IMR-90 (cell line): ENCODE measurements around the gene SSR1. TPM values are rescaled to one million over a fixed set of nuclear protein-coding genes. Genes with fewer than 3 reads are reported as not detected.

Source experiments
- ATAC-seq: fragments of 200-7000 bp; cut with Tn5 transposase; 2 replicates; pipeline ENCODE4 v1.9.1; 2020; ENCODE audit warnings: low read depth, mild to moderate bottlenecking, moderate library complexity
- BruUV-seq: library from RNA; stranded (reverse); fragments of 400-500 nt; replicated peaks from 2 replicates; lab custom pipeline; 2021; lab: Mats Ljungman, UMichigan
- CTCF ChIA-PET: fragments of 300-600 bp; formaldehyde crosslinking; extraction: SDS; loops from one replicate; lab custom pipeline; 2021; ENCODE audit warnings: antibody characterized with exemption; lab: Yijun Ruan, JAX
- POLR2A ChIA-PET: fragments of 300-600 bp; sonication (Branson Sonifier 250); formaldehyde crosslinking; loops from one replicate; lab custom pipeline; 2022; ENCODE audit warnings: antibody characterized with exemption; ENCODE audit not compliant: unreplicated experiment; lab: Charles Lee
- DNase-seq: peaks from one replicate; pipeline ENCODE4 v3.0.0; 2013
- H2AFZ ChIP-seq: replicated peaks from 2 replicates; pipeline ENCODE3; 2013; ENCODE audit warnings: low read length, mild to moderate bottlenecking; ENCODE audit not compliant: poor library complexity
- H2AK5ac ChIP-seq: 2 replicates; pipeline ENCODE4 v1.6.1; 2013; ENCODE audit warnings: low read depth, low read length, inconsistent platforms
- H2AK9ac ChIP-seq: replicated peaks from 2 replicates; pipeline ENCODE3; 2013; ENCODE audit warnings: mild to moderate bottlenecking, low read depth, low read length, moderate library complexity; ENCODE audit not compliant: poor library complexity
- H2BK120ac ChIP-seq: 2 replicates; pipeline ENCODE4 v1.6.1; 2013; ENCODE audit warnings: low read depth, low read length, inconsistent platforms
- H2BK15ac ChIP-seq: 3 replicates; pipeline ENCODE4 v1.6.1; 2013; ENCODE audit warnings: low read depth, low read length, inconsistent platforms
- H2BK20ac ChIP-seq: 2 replicates; pipeline ENCODE4 v1.6.1; 2013; ENCODE audit warnings: low read depth, mild to moderate bottlenecking, inconsistent platforms, low read length, moderate library complexity
- H2BK5ac ChIP-seq: 2 replicates; pipeline ENCODE4 v1.6.1; 2013; ENCODE audit warnings: mild to moderate bottlenecking, low read depth, low read length, inconsistent platforms; ENCODE audit not compliant: poor library complexity, severe bottlenecking
- H3K14ac ChIP-seq: replicated peaks from 2 replicates; pipeline ENCODE4 v1.6.1; 2013; ENCODE audit warnings: low read depth, low read length, inconsistent platforms
- H3K18ac ChIP-seq: 2 replicates; pipeline ENCODE4 v1.6.1; 2013; ENCODE audit warnings: low read depth, low read length, control low read depth
- H3K23ac ChIP-seq: 2 replicates; pipeline ENCODE4 v1.6.1; 2013; ENCODE audit warnings: low read depth, low read length, inconsistent platforms
- H3K27ac ChIP-seq: 2 replicates; pipeline ENCODE4 v1.5.1; 2013; ENCODE audit warnings: mild to moderate bottlenecking, control low read depth, low read length; ENCODE audit not compliant: insufficient read depth
- H3K27me3 ChIP-seq: 2 replicates; pipeline ENCODE4 v1.6.1; 2013; ENCODE audit warnings: low read length; ENCODE audit not compliant: control insufficient read depth, insufficient read depth
- H3K36me3 ChIP-seq: 2 replicates; pipeline ENCODE4 v1.6.1; 2013; ENCODE audit warnings: low read length, mixed read lengths; ENCODE audit not compliant: control insufficient read depth, insufficient read depth
- H3K4ac ChIP-seq: 2 replicates; pipeline ENCODE4 v1.6.1; 2013; ENCODE audit warnings: low read depth, low read length, inconsistent platforms
- H3K4me1 ChIP-seq: 2 replicates; pipeline ENCODE4 v1.6.1; 2013; ENCODE audit warnings: low read length, mixed read lengths; ENCODE audit not compliant: control insufficient read depth, insufficient read depth
- H3K4me2 ChIP-seq: 2 replicates; pipeline ENCODE4 v1.6.1; 2013; ENCODE audit warnings: low read depth, mild to moderate bottlenecking, control low read depth, low read length, moderate library complexity
- H3K4me3 ChIP-seq: 2 replicates; pipeline ENCODE4 v1.5.1; 2013; ENCODE audit warnings: low read depth, mild to moderate bottlenecking, control low read depth, low read length, moderate library complexity; ENCODE audit not compliant: insufficient read depth
- H3K56ac ChIP-seq: 2 replicates; pipeline ENCODE4 v1.6.1; 2013; ENCODE audit warnings: low read length, inconsistent platforms; ENCODE audit not compliant: insufficient read depth; ENCODE audit errors: extremely low read depth
- H3K79me1 ChIP-seq, 2 experiments: 2 replicates each; pipeline ENCODE4 v1.6.1; 2013; ENCODE audit warnings: low read length in 2 of 2, inconsistent platforms in 1 of 2, low read depth in 1 of 2
- H3K9ac ChIP-seq: 2 replicates; pipeline ENCODE4 v1.6.1; 2013; ENCODE audit warnings: low read depth, low read length, control low read depth
- H3K9me1 ChIP-seq: 2 replicates; pipeline ENCODE4 v1.6.1; 2013; ENCODE audit warnings: low read length, inconsistent platforms; ENCODE audit not compliant: insufficient read depth
- H3K9me3 ChIP-seq: 2 replicates; pipeline ENCODE4 v1.6.1; 2013; ENCODE audit warnings: low read length; ENCODE audit not compliant: control insufficient read depth, insufficient read depth
- H4K20me1 ChIP-seq: 2 replicates; pipeline ENCODE4 v1.6.1; 2013; ENCODE audit warnings: low read length, inconsistent platforms; ENCODE audit not compliant: insufficient read depth
- H4K5ac ChIP-seq: 2 replicates; pipeline ENCODE4 v1.6.1; 2013; ENCODE audit warnings: mild to moderate bottlenecking, low read depth, low read length, control low read depth
- H4K8ac ChIP-seq, 2 experiments: 2 replicates each; pipeline ENCODE4 v1.6.1; 2013; ENCODE audit warnings: low read depth in 2 of 2, low read length in 2 of 2, control low read depth in 1 of 2, inconsistent platforms in 1 of 2
- H4K91ac ChIP-seq: 2 replicates; pipeline ENCODE4 v1.6.1; 2013; ENCODE audit warnings: low read depth, low read length, inconsistent platforms; ENCODE audit not compliant: insufficient read depth
- BHLHE40 ChIP-seq: fragments of 150-350 bp; IDR thresholded peaks from 2 replicates; pipeline ENCODE4 v1.6.1; 2016; ENCODE audit warnings: mild to moderate bottlenecking, low read depth, low read length
- CEBPB ChIP-seq: IDR thresholded peaks from 2 replicates; pipeline ENCODE4 v1.6.1; 2012; ENCODE audit warnings: low read depth, low read length, improper control_type of control experiment
- NFE2L2 ChIP-seq: fragments of 150-350 bp; IDR thresholded peaks from 2 replicates; pipeline ENCODE4 v1.6.1; 2016; ENCODE audit warnings: low read depth, mild to moderate bottlenecking, low read length
- WGBS, 2 experiments: methylation state at CpG; one replicate each; pipeline versions ENCODE4 v1.1.5 to v1.1.7; 2013; ENCODE audit warnings: missing lambda C conversion rate in 2 of 2; ENCODE audit not compliant: insufficient read length in 1 of 2; ENCODE audit errors: extremely low coverage in 2 of 2; 5-methylcytosine and 5-hydroxymethylcytosine counted together
- dilution Hi-C: fragments of 300-500 bp; cut with HindIII; formaldehyde crosslinking; loops from one replicate; pipeline ENCODE4 v1.14.3; 2018; ENCODE audit warnings: low sequenced_read_pairs; ENCODE audit not compliant: unreplicated experiment
- in situ Hi-C: fragments of 300-500 bp; cut with MboI; formaldehyde crosslinking; loops from 3 replicates; pipeline ENCODE4 v1.14.3; 2019; ENCODE audit warnings: low sequenced_read_pairs, inconsistent platforms, mixed read lengths
- intact Hi-C: fragments of 100-400 bp; cut with micrococcal nuclease; formaldehyde crosslinking; loops from 2 replicates; pipeline ENCODE4 v1.10.0; 2022
- polyA plus RNA-seq, 3 experiments: library from polyadenylated mRNA; depleted of rRNA; stranded (reverse); fragments of >200 nt; gene quantifications; 2 replicates each; pipeline ENCODE4 v1.2.3, GENCODE V29; 2012; ENCODE audit warnings: low replicate concordance in 1 of 3
- total RNA-seq: library from RNA; depleted of rRNA; stranded (reverse); fragments of >200 nt; gene quantifications from 2 replicates; pipeline ENCODE4 v1.2.3, GENCODE V29; 2012
- TF ChIP-seq, protein P1 (sequence below): fragments of 150-350 bp; IDR thresholded peaks from 2 replicates; pipeline ENCODE4 v1.6.1; 2016; ENCODE audit warnings: low read depth, mild to moderate bottlenecking, low read length, moderate library complexity, borderline replicate concordance
- TF ChIP-seq, protein P2 (sequence below): fragments of 150-350 bp; IDR thresholded peaks from 2 replicates; pipeline ENCODE4 v1.6.1; 2017; ENCODE audit warnings: mild to moderate bottlenecking, antibody characterized with exemption, low read length, low read depth
- TF ChIP-seq, protein P3 (sequence below): conservative IDR thresholded peaks from 2 replicates; pipeline ENCODE4 v1.5.1; 2012; ENCODE audit warnings: mild to moderate bottlenecking, low read depth, low read length, improper control_type of control experiment

The SSR1 gene
- total and polyA plus RNA-seq, 2 of the 4 experiments (the other 2 are of a cell fraction) = 110 to 120 TPM

DNA sequence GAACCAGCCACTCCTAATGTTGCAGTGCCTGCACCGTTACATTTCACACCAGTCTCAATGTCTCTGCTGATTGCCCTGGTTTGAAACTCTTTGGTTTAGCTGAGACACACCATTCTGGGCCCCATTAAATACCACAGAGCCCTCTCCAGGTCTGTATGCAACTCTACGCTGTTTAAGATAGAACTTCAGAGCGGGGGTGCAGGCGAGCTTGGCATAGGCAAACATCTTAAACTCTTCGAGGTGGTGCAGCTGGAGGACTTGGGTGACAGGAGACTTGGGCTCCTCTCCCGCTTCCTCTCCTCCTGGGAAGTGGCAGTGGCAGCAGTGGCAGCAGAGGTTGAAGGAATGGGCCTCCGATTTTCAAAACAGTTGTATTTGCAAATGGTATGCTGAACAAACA, 18.5 kb upstream of the SSR1 start:
- Histone ChIP-seq H2BK15ac (no peak overlapping the region), H2AK5ac (no peak overlapping the region), H4K5ac (no peak overlapping the region), H3K4me3 (no peak overlapping the region), H3K4me2 (no peak overlapping the region), H4K20me1 (no peaks in the 10 kb centered on the region), H3K79me1 (no peaks in the 10 kb centered on the region), H3K36me3 (no peaks in the 10 kb centered on the region), H4K91ac (no peak overlapping the region), H3K9me3 (no peaks in the 10 kb centered on the region), H3K27ac (no peak overlapping the region), H2AFZ (no peak overlapping the region), H3K4ac (no peak overlapping the region), H2BK5ac (no peak overlapping the region), H2BK20ac (no peak overlapping the region), H2AK9ac (no peak overlapping the region), H3K23ac (no peak overlapping the region), H3K18ac (no peak overlapping the region), H3K27me3 (peaks cover 2% of the 10 kb centered on the region; the same call in 1 of the 2 replicates), H3K9me1 (no peaks in the 10 kb centered on the region), H3K9ac (no peak overlapping the region), H3K14ac (no peak overlapping the region), H3K56ac (no peak overlapping the region), H4K8ac (no peak overlapping the region), H2BK120ac (no peak overlapping the region), H3K4me1 (no peaks in the 10 kb centered on the region)
- in situ Hi-C loops (no loop called here), intact Hi-C loops (no loop called here), dilution Hi-C loops (no loop called here)
- ChIA-PET POLR2A (no interaction called here), CTCF (no interaction called here)
- ATAC-seq = no peak
- no peak for DNase-seq
- TF ChIP-seq, protein P1, sequence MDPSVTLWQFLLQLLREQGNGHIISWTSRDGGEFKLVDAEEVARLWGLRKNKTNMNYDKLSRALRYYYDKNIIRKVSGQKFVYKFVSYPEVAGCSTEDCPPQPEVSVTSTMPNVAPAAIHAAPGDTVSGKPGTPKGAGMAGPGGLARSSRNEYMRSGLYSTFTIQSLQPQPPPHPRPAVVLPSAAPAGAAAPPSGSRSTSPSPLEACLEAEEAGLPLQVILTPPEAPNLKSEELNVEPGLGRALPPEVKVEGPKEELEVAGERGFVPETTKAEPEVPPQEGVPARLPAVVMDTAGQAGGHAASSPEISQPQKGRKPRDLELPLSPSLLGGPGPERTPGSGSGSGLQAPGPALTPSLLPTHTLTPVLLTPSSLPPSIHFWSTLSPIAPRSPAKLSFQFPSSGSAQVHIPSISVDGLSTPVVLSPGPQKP = no peak
- TF ChIP-seq CEBPB (no peak), NFE2L2 (no peak), BHLHE40 (no peak)
- TF ChIP-seq, protein P2, sequence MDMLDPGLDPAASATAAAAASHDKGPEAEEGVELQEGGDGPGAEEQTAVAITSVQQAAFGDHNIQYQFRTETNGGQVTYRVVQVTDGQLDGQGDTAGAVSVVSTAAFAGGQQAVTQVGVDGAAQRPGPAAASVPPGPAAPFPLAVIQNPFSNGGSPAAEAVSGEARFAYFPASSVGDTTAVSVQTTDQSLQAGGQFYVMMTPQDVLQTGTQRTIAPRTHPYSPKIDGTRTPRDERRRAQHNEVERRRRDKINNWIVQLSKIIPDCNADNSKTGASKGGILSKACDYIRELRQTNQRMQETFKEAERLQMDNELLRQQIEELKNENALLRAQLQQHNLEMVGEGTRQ = no peak
- TF ChIP-seq, protein P3, sequence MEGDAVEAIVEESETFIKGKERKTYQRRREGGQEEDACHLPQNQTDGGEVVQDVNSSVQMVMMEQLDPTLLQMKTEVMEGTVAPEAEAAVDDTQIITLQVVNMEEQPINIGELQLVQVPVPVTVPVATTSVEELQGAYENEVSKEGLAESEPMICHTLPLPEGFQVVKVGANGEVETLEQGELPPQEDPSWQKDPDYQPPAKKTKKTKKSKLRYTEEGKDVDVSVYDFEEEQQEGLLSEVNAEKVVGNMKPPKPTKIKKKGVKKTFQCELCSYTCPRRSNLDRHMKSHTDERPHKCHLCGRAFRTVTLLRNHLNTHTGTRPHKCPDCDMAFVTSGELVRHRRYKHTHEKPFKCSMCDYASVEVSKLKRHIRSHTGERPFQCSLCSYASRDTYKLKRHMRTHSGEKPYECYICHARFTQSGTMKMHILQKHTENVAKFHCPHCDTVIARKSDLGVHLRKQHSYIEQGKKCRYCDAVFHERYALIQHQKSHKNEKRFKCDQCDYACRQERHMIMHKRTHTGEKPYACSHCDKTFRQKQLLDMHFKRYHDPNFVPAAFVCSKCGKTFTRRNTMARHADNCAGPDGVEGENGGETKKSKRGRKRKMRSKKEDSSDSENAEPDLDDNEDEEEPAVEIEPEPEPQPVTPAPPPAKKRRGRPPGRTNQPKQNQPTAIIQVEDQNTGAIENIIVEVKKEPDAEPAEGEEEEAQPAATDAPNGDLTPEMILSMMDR = no peak
- BruUV-seq = no TSS peak
- 80% methylated on average over 1 of the region's 7 CpGs; no CpG with 5 or more reads in 1 of the 2 experiments for WGBS, 2 experiments
